PFSK-1 (cell line): ENCODE measurements around the gene NRXN3.

Experiments
- FOXP2 ChIP-seq: optimal IDR thresholded peaks from 2 replicates; pipeline ENCODE3; 2011; ENCODE audit warnings: borderline replicate concordance, control low read depth, inconsistent platforms; ENCODE audit not compliant: insufficient read depth; ENCODE audit errors: extremely low read length, extremely low read depth
- POLR2AphosphoS5 ChIP-seq: IDR thresholded peaks from 2 replicates; pipeline ENCODE4 v1.6.1; 2012; ENCODE audit warnings: low read depth, mild to moderate bottlenecking, control low read depth, low read length, moderate library complexity
- SIN3A ChIP-seq: IDR thresholded peaks from 2 replicates; pipeline ENCODE4 v1.6.1; 2012; ENCODE audit warnings: mild to moderate bottlenecking, low read length, moderate library complexity, borderline replicate concordance; ENCODE audit not compliant: insufficient read depth
- TAF1 ChIP-seq: IDR thresholded peaks from 2 replicates; pipeline ENCODE4 v1.6.1; 2012; ENCODE audit warnings: low read length, control low read depth, borderline replicate concordance; ENCODE audit not compliant: insufficient read depth
- TF ChIP-seq, protein P1 (sequence below), 2 experiments: IDR thresholded peaks; 2 replicates each; pipeline versions ENCODE4 v1.6.1 to v1.8.0; 2011 to 2012; ENCODE audit warnings: low read depth in 2 of 2, low read length in 2 of 2, control low read depth in 1 of 2, inconsistent platforms in 1 of 2, mild to moderate bottlenecking in 1 of 2, moderate library complexity in 1 of 2; ENCODE audit not compliant: insufficient read depth in 1 of 2

The NRXN3 gene

DNA sequence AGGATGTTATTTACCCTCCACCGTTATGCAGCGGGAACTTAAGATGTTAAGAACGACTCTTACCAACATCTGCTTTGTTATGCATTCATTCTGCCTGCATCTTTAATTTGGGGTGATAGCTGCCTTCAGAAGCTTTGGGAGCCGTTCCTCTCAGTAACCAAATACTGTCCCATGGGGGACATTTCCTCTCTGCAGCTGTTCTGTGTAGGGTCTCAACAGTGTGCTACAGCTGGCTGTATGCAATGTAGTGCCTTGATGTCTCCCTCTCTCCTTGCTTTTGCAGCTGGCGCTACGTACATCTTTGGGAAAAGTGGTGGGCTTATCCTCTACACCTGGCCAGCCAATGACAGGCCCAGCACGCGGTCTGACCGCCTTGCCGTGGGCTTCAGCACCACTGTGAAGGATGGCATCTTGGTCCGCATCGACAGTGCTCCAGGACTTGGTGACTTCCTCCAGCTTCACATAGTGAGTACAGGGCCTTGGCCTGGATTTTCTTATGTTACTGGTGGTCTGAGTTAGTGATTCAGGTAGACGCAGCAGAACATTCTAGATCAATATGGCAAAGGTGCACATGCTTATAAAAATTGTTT lies 1296.9 kb downstream of the NRXN3 start:
- TF ChIP-seq, protein P1, sequence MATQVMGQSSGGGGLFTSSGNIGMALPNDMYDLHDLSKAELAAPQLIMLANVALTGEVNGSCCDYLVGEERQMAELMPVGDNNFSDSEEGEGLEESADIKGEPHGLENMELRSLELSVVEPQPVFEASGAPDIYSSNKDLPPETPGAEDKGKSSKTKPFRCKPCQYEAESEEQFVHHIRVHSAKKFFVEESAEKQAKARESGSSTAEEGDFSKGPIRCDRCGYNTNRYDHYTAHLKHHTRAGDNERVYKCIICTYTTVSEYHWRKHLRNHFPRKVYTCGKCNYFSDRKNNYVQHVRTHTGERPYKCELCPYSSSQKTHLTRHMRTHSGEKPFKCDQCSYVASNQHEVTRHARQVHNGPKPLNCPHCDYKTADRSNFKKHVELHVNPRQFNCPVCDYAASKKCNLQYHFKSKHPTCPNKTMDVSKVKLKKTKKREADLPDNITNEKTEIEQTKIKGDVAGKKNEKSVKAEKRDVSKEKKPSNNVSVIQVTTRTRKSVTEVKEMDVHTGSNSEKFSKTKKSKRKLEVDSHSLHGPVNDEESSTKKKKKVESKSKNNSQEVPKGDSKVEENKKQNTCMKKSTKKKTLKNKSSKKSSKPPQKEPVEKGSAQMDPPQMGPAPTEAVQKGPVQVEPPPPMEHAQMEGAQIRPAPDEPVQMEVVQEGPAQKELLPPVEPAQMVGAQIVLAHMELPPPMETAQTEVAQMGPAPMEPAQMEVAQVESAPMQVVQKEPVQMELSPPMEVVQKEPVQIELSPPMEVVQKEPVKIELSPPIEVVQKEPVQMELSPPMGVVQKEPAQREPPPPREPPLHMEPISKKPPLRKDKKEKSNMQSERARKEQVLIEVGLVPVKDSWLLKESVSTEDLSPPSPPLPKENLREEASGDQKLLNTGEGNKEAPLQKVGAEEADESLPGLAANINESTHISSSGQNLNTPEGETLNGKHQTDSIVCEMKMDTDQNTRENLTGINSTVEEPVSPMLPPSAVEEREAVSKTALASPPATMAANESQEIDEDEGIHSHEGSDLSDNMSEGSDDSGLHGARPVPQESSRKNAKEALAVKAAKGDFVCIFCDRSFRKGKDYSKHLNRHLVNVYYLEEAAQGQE (IDR thresholded peaks at IDR 0.05; ENCODE audit: insufficient read depth in 1 of 2, low read depth in 2 of 2, low read length in 2 of 2): no peak
- TF ChIP-seq TAF1 (no peak), POLR2AphosphoS5 (no peak), FOXP2 (no peak), SIN3A (no peak)

DNA sequence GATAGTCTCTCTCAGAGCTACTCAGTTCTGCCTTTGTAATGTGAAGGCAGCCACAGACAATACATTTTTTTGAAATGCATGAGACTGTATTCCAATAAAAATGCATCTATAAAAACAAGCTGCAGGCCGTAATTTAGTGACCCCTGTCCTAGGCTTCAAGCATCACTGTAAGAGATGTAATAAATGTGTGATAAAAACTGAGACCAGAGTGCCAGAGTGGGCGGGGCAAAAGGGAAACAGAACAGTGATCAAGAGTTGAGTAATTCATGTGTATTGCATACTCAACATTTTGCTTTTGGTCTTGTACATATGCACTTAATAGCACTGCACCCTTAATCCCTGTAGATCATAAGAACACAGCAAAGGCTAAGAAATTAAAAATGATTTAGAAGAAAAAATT lies 1297.7 kb downstream of the NRXN3 start:
- TF ChIP-seq FOXP2 (no peak), TAF1 (no peak), POLR2AphosphoS5 (no peak), SIN3A (no peak)

DNA sequence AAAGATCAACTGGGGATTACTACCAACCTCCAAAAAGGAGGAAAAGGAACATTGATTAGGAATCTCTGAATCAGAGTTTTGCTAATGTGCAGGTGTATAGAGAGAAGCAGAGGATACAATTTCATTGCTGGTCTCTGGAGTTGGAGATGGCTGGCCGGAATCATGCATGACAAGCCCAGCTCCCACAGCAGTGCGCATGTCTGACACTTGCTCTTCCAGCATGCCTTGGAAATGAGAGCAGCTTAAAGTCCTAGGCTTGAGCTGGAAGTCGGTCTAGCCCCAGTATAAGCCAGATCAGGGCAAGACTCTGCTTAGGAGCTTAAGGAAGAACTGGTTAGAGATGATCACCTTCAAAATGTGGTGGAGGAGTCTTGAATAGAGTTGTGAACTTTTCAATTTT lies 1298.3 kb downstream of the NRXN3 start:
- TF ChIP-seq FOXP2: no peak
- TF ChIP-seq, protein P1 (IDR thresholded peaks at IDR 0.05; ENCODE audit: insufficient read depth in 1 of 2, low read depth in 2 of 2, low read length in 2 of 2): no peak

DNA sequence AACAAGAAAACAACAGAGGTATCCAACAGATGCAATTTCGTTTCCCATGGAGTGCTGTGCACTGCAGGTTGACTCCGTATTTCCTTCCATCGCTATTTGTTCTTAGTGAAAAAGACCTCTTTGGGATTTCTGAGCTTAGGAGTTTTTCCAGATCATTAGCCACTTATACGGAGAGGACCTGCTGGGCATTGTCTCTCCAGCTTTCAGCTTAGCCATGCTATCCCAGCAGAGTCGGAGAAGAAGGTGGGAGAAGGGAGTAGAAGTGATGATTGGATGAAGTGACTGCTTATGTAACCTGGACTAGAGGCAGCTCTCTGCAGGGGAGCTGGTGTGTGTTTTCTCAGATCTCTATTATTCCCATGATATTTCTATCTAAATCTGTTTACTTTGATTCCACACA lies 1303.5 kb downstream of the NRXN3 start:
- TF ChIP-seq POLR2AphosphoS5 (no peak), TAF1 (no peak), FOXP2 (no peak), SIN3A (no peak)
- TF ChIP-seq, protein P1 (IDR thresholded peaks at IDR 0.05; ENCODE audit: insufficient read depth in 1 of 2, low read depth in 2 of 2, low read length in 2 of 2): no peak

DNA sequence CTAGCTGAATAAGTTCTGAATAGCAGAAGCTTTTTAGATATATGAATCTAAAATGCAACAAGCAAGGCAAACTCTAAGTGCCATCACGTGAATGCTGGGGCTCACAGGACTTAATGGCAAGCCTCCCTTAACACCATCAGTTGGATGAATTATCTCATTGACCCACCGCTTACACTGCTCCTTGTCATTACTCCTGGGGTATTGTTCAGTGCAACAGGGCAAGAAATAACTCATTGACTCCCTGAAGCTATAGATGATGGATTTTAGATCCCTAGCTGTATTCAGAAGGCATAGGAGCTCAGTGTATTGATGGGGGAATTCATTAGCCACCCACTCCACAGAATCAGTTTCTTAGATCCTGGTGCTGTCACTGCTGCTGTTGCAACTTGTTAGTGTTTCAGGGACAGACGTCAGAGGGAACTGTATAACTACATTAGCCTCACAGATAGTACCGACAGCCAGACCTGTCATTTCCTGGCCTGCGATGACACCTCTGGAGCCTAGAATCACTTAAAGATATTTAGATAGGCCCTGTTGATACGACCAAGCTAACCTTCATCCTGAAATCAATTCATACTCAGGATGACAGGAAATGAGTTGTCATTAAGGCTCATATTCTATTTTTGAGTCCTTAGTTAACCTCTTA lies 1305.8 kb downstream of the NRXN3 start:
- TF ChIP-seq, protein P1 (IDR thresholded peaks at IDR 0.05; ENCODE audit: insufficient read depth in 1 of 2, low read depth in 2 of 2, low read length in 2 of 2): no peak
- TF ChIP-seq SIN3A (no peak), TAF1 (no peak), POLR2AphosphoS5 (no peak), FOXP2 (no peak)
